Measurements from ENCODE around the gene ARPC4. TPM values are rescaled to one million over a fixed set of nuclear protein-coding genes. Genes with fewer than 3 reads are reported as not detected.

The ARPC4 gene
- total RNA-seq, 1 donor from 2014 or later, result 156 TPM

GRCh38 chr3:9754678-9755077 lies 38.2 kb upstream of the ARPC4 start:
- no peak for DNase-seq (ENCODE audit: low read depth, low spot score)
- Mint-ChIP-seq H3K4me1 (peaks cover 25% of the 10 kb centered on the region), H3K9me3 (no peaks in the 10 kb centered on the region), H3K27me3 (ENCODE audit: low read depth) (peaks cover 2% of the 10 kb centered on the region), H3K4me3 (no peak overlapping the region), H3K27ac (ENCODE audit: unreplicated experiment) (no peak overlapping the region), H3K36me3 (ENCODE audit: low read depth) (peaks cover 8% of the 10 kb centered on the region)
- no peak for TF ChIP-seq CTCF (conservative IDR thresholded peaks at IDR 0.05)

DNA sequence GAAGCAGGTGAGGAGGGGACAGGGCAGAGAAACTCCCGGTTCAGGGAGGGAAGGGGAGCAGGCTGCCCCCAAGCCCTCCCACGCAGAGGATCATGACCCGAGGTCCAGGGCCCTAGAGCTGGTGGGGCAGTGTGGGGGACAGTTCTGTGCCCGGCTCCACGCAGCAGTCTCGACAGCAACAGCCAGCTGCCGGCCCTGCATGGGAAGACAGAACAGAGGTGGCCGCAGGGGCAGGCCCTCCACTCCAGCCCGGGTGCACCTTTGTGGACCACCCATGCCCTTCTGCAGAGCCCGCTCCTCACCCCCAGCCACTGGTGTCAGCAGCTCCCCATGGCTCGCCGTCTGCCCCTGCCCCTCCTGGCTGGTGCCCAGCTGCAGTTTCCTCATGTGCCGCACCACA lies 35.5 kb upstream of the ARPC4 start:
- Mint-ChIP-seq H3K27ac (ENCODE audit: unreplicated experiment) (no peak overlapping the region), H3K27me3 (ENCODE audit: low read depth) (no peaks in the 10 kb centered on the region), H3K9me3 (no peaks in the 10 kb centered on the region), H3K4me3 (no peak overlapping the region), H3K36me3 (ENCODE audit: low read depth) (peaks cover 16% of the 10 kb centered on the region), H3K4me1 (no peaks in the 10 kb centered on the region)
- no peak for DNase-seq (ENCODE audit: low read depth, low spot score)
- TF ChIP-seq CTCF (conservative IDR thresholded peaks at IDR 0.05), result no peak

DNA sequence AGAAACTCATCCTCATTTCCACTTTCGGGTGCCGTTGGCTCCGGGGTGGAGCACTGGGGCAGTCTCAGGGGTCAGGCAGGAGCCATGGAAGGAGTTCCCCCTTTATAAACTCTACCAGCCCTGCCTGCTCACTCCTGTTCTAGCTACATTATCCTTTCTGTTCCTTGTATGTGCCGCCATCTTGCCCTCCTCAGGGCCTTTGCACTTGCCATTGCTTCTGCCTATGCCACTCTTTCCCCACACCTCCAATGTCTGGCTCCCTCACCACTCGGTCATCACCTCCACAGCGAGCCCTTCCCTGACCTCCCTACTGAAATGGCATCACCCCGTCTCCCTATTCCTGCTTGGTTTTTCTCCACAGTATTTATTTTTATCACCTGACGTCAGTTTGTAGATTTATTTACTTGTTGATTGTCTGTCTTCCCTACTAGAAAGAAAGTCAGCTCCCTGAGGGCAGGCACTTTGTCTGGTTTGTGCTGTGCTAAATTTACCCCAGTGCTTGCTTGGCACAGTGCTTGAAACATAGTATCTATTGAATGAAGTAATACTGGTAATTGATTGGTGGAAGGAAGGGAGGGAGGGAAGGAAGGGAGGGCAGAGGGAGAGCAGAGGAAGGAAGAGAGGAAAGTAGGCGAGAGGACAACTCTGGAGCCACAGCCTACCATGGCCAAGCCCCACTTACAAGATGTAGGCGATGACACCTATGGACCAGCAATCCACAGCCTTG lies 31.9 kb upstream of the ARPC4 start:
- Mint-ChIP-seq H3K4me3 (no peak overlapping the region), H3K27ac (ENCODE audit: unreplicated experiment) (no peak overlapping the region), H3K36me3 (ENCODE audit: low read depth) (peaks cover 16% of the 10 kb centered on the region), H3K9me3 (no peaks in the 10 kb centered on the region), H3K4me1 (no peaks in the 10 kb centered on the region), H3K27me3 (ENCODE audit: low read depth) (no peaks in the 10 kb centered on the region)
- no peak for TF ChIP-seq CTCF (conservative IDR thresholded peaks at IDR 0.05)
- DNase-seq (ENCODE audit: low read depth, low spot score), result no peak

DNA sequence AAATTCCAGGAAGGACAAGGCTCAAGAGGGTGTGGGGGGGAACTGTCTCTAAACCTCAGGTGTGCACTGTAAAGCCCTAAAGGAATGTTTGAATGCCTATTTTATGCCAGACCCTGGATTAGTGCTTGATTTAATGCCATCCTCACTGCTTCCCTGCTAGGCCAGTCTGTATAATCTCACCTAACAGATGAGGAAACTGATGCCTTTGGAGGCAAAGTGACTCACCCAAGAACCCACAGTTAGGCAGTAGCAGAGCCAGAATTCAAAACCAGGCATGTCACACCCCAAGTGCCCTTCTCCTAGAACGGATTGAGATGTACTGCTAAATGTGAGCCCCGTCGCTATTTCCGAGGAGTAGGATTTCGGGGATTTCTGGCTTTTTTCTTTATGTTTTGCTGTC lies 31.0 kb upstream of the ARPC4 start:
- Mint-ChIP-seq H3K27me3 (ENCODE audit: low read depth) (no peaks in the 10 kb centered on the region), H3K4me1 (peaks cover 3% of the 10 kb centered on the region), H3K36me3 (ENCODE audit: low read depth) (peaks cover 16% of the 10 kb centered on the region), H3K27ac (ENCODE audit: unreplicated experiment) (no peak overlapping the region), H3K9me3 (no peaks in the 10 kb centered on the region), H3K4me3 (no peak overlapping the region)
- DNase-seq (ENCODE audit: low read depth, low spot score), result no peak
- no peak for TF ChIP-seq CTCF (conservative IDR thresholded peaks at IDR 0.05)

DNA sequence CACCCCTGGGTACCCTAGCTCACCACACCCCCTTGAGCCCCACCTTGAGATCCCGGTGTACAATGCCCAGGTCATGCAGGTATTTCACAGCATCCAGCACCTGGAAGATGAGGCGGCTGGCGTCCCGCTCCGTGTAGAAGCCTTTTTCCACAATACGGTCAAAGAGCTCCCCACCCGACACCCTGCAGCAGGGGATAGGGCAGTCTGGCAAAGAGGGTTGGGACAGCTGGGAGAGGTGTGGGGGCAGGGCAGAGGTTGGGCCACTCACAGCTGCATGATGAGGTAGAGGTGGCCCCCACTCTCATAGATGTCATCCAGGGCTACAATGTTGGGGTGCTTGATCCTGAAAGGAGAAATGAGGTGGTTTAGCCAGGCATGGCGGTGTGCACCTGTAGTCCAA lies 30.0 kb upstream of the ARPC4 start:
- Mint-ChIP-seq H3K27ac (ENCODE audit: unreplicated experiment) (no peak overlapping the region), H3K9me3 (no peaks in the 10 kb centered on the region), H3K4me1 (peaks cover 9% of the 10 kb centered on the region), H3K4me3 (no peak overlapping the region), H3K27me3 (ENCODE audit: low read depth) (no peaks in the 10 kb centered on the region), H3K36me3 (ENCODE audit: low read depth) (peaks cover 16% of the 10 kb centered on the region)
- no peak for TF ChIP-seq CTCF (conservative IDR thresholded peaks at IDR 0.05)
- DNase-seq (ENCODE audit: low read depth, low spot score), result no peak
